Fibroblast of lung (primary cell): ENCODE data around the gene ESRRA. TPM values are rescaled to one million over a fixed set of nuclear protein-coding genes. Genes with fewer than 3 reads are reported as not detected.

Source experiments
- DNase-seq, 2 donors: peaks; one replicate each; pipeline versions ENCODE4 v3.0.0 to v3.0.0-alpha.2; 2010; ENCODE audit warnings: low read depth in 2 of 2
- H2AFZ ChIP-seq: 2 replicates; pipeline ENCODE4 v1.5.1; 2012; ENCODE audit warnings: low read length, control low read depth, inconsistent platforms
- H3K27ac ChIP-seq: 2 replicates; pipeline ENCODE4 v1.5.1; 2011; ENCODE audit warnings: low read length, control low read depth; ENCODE audit not compliant: insufficient read depth
- H3K27me3 ChIP-seq: 2 replicates; pipeline ENCODE4 v1.5.1; 2011; ENCODE audit warnings: mild to moderate bottlenecking, low read length; ENCODE audit not compliant: control insufficient read depth, insufficient read depth
- H3K36me3 ChIP-seq: 2 replicates; pipeline ENCODE4 v1.5.1; 2011; ENCODE audit warnings: low read length; ENCODE audit not compliant: control insufficient read depth, insufficient read depth
- H3K4me1 ChIP-seq: 2 replicates; pipeline ENCODE4 v1.5.1; 2011; ENCODE audit warnings: low read length; ENCODE audit not compliant: control insufficient read depth, insufficient read depth; ENCODE audit errors: extremely low read depth
- H3K4me2 ChIP-seq: 2 replicates; pipeline ENCODE4 v1.5.1; 2011; ENCODE audit warnings: low read length, control low read depth; ENCODE audit not compliant: insufficient read depth; ENCODE audit errors: extremely low read depth
- H3K4me3 ChIP-seq, 4 experiments: fragments of 200-600 bp in 1 of 4; sonication (generic) in 1 of 4; replicated peaks in 1 of 4; 2 replicates each; pipeline ENCODE4 v1.5.1; 2011 to 2016; ENCODE audit warnings: low read length in 4 of 4, low read depth in 3 of 4, mild to moderate bottlenecking in 3 of 4, control low read depth in 2 of 4, inconsistent platforms in 1 of 4, mixed read lengths in 1 of 4; ENCODE audit not compliant: insufficient read depth in 1 of 4; ENCODE audit errors: control extremely low read depth in 1 of 4
- H3K79me2 ChIP-seq: 2 replicates; pipeline ENCODE4 v1.5.1; 2012; ENCODE audit warnings: mild to moderate bottlenecking, low read length, inconsistent platforms; ENCODE audit not compliant: control insufficient read depth, insufficient read depth
- H3K9ac ChIP-seq: 2 replicates; pipeline ENCODE4 v1.5.1; 2011; ENCODE audit warnings: mild to moderate bottlenecking, low read length, control low read depth; ENCODE audit not compliant: insufficient read depth
- H3K9me3 ChIP-seq: 2 replicates; pipeline ENCODE4 v1.5.1; 2012; ENCODE audit warnings: low read depth, low read length; ENCODE audit not compliant: control insufficient read depth, insufficient read depth
- H4K20me1 ChIP-seq: 2 replicates; pipeline ENCODE4 v1.5.1; 2011; ENCODE audit warnings: low read length; ENCODE audit not compliant: control insufficient read depth, insufficient read depth; ENCODE audit errors: extremely low read depth
- EZH2 ChIP-seq: IDR thresholded peaks from 2 replicates; pipeline ENCODE4 v1.5.1; 2012; ENCODE audit warnings: low read length, control low read depth, mild to moderate bottlenecking; ENCODE audit errors: missing control alignments
- polyA plus RNA-seq, 2 donors: library from polyadenylated mRNA; depleted of rRNA in 1 of 2; stranded (reverse) in 1 of 2; unstranded in 1 of 2; fragments of >200 nt; gene quantifications; 2 replicates each; pipeline ENCODE4 v1.2.1, GENCODE V29; 2011 to 2012; ENCODE audit warnings: missing spikeins in 1 of 2
- total RNA-seq: library from RNA; depleted of rRNA; stranded (reverse); fragments of >200 nt; gene quantifications from 2 replicates; pipeline ENCODE4 v1.2.1, GENCODE V29; 2014
- TF ChIP-seq, protein P1 (sequence below), 2 donors: IDR thresholded peaks in 1 of 2; conservative IDR thresholded peaks in 1 of 2; 1 replicate in 1 of 2; 2 replicates in 1 of 2; pipeline ENCODE4 v1.5.1; 2011 to 2012; ENCODE audit warnings: low read length in 2 of 2, control low read depth in 1 of 2, inconsistent platforms in 1 of 2, low read depth in 1 of 2, mild to moderate bottlenecking in 1 of 2

ESRRA gene
- total and polyA plus RNA-seq, 2 donors (not counting 1 experiment from before 2014, with no cell fraction given) = 6.7 to 32.5 TPM

DNA sequence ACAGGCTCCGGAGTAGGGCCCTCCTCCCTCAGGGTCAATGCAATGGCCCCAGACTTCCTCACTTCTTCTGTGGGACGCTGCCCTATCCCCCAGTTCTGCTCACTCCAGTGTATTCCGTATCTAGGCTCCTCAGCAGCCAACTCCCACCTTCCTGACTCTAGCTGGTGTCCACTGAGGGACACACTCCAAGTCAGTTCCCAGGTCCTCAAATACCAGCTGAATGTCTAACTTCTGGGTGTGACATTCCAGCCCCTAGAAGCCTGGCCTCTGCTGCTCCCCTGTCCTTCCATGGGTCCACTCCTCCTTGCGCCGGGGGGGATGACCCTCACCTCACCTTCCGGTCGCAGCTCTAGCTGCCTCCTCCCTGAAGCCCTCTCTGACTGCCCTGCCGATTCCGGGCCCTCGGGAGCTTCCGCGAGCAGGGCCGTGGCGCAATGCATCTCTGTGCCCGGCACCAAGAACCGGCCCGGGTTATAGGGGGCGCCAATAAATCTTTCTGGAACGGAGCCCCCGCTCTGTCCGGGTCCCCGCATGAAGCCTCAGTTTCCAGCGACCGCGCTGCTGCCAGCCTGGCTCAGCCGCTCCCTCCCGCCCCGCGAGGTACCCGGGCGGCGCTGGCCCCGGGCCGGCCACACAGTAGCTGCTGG, 36.3 kb upstream of the ESRRA start:
- Histone ChIP-seq H3K27ac (peak overlapping the region; percentile 91), H2AFZ (no peak overlapping the region), H3K4me2 (peak overlapping the region; percentile 96), H3K9ac (peak overlapping the region; percentile 75), H3K4me1 (peaks cover 24% of the 10 kb centered on the region), H4K20me1 (no peaks in the 10 kb centered on the region), H3K27me3 (no peaks in the 10 kb centered on the region), H3K36me3 (peaks cover 18% of the 10 kb centered on the region), H3K9me3 (no peaks in the 10 kb centered on the region), H3K79me2 (peaks cover 2% of the 10 kb centered on the region), H3K4me3 (peak overlapping the region; percentile 57 to 76 (median 64))
- peak; percentile 51 to 61 for DNase-seq
- no peak for TF ChIP-seq EZH2
- TF ChIP-seq, protein P1, sequence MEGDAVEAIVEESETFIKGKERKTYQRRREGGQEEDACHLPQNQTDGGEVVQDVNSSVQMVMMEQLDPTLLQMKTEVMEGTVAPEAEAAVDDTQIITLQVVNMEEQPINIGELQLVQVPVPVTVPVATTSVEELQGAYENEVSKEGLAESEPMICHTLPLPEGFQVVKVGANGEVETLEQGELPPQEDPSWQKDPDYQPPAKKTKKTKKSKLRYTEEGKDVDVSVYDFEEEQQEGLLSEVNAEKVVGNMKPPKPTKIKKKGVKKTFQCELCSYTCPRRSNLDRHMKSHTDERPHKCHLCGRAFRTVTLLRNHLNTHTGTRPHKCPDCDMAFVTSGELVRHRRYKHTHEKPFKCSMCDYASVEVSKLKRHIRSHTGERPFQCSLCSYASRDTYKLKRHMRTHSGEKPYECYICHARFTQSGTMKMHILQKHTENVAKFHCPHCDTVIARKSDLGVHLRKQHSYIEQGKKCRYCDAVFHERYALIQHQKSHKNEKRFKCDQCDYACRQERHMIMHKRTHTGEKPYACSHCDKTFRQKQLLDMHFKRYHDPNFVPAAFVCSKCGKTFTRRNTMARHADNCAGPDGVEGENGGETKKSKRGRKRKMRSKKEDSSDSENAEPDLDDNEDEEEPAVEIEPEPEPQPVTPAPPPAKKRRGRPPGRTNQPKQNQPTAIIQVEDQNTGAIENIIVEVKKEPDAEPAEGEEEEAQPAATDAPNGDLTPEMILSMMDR (conservative IDR thresholded peaks at IDR 0.05 in 1 of 2, IDR thresholded peaks at IDR 0.05 in 1 of 2; ENCODE audit: low read depth in 1 of 2, low read length in 2 of 2) = no peak

DNA sequence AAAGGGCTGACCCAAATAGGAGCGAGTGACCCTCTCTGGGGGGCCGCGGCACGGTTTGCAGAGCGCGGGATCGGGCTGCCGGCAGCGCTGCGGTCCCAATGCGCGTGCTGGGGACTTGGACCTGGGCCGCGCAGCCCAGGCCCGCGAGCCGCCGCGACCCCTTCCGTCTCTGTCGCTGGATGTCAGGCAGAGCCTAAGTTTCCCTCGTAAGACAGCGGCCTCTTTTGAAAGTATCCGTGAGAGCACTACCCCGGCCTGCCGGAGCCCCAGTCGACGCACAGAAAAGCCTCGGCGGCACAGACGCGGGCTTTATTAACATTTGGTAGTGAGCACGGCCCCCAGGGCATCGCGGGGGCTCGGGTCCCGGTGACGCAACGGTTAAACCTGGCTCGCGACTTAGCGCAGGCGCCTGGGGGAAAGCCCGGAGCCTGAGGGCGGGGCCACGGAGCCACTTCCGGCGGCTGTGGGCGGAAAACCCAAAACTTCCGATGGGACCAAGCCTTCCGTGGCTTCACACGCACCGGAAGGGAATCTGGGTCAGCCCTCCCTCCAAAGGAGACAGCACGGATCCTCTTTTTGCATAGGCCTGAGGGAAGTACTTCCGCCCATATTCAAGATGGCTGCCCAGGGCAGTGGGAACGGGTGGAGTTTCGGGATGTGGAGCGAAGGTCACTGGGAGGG, 35.6 kb upstream of the ESRRA start:
- Histone ChIP-seq H3K9ac (peak overlapping the region; percentile 75), H3K4me1 (peaks cover 24% of the 10 kb centered on the region), H3K27me3 (no peaks in the 10 kb centered on the region), H3K4me3 (peak overlapping the region; percentile 57 to 82 (median 75)), H2AFZ (no peak overlapping the region), H3K4me2 (peak overlapping the region; percentile 96), H4K20me1 (no peaks in the 10 kb centered on the region), H3K27ac (peak overlapping the region; percentile 92), H3K9me3 (no peaks in the 10 kb centered on the region), H3K79me2 (peaks cover 2% of the 10 kb centered on the region), H3K36me3 (peaks cover 14% of the 10 kb centered on the region)
- DNase-seq = peak; percentile 100
- TF ChIP-seq, protein P1 (conservative IDR thresholded peaks at IDR 0.05 in 1 of 2, IDR thresholded peaks at IDR 0.05 in 1 of 2; ENCODE audit: low read depth in 1 of 2, low read length in 2 of 2) = no peak
- no peak for TF ChIP-seq EZH2

DNA sequence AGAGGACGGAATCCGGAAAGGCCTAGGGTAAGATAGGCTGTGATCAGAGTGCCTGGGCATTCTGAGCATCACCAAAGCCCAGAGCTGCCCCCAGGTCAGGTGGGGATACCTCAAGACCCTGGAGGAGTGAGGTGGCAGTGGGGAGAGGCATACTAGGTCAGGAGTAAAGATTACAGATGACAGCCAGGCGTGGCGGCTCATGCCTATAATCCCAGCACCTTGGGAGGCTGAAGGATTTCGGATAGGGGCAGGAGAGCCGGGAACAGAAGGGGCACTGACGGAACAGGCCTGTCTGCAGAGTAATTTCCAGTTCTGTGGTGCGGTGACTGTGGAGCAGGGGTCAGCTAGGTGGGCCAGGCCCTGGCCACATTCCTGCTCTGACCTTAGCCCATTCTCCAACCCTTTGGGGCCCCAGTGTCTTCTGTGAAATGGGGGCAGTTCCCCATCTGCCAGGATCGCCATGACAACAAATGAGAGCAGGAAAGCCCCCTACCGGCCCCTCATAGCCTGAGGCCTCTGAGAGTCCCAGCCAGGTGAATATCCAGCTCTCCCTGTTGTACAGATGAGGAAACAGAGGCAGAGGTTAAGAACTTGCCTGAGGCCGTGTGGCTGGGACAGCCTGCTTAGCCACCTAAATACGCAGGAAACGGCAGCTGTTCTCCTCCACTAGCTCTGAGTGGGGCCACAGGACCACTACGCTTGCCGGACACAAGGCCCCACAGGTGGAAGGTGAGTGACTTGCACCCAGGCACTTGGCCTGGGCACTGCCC, 30.1 kb upstream of the ESRRA start:
- Histone ChIP-seq H3K36me3 (peaks cover 4% of the 10 kb centered on the region), H3K4me2 (no peak overlapping the region), H3K27ac (no peak overlapping the region), H3K27me3 (no peaks in the 10 kb centered on the region), H4K20me1 (no peaks in the 10 kb centered on the region), H3K4me3 (no peak overlapping the region), H2AFZ (no peak overlapping the region), H3K79me2 (peaks cover 2% of the 10 kb centered on the region), H3K9me3 (no peaks in the 10 kb centered on the region), H3K9ac (no peak overlapping the region), H3K4me1 (peaks cover 8% of the 10 kb centered on the region)
- DNase-seq = no peak
- TF ChIP-seq, protein P1 (conservative IDR thresholded peaks at IDR 0.05 in 1 of 2, IDR thresholded peaks at IDR 0.05 in 1 of 2; ENCODE audit: low read depth in 1 of 2, low read length in 2 of 2) = no peak
